Gastroesophageal sphincter (tissue), 4 donors: ENCODE results near the gene MYO5A. TPM values are rescaled to one million over a fixed set of nuclear protein-coding genes. Genes with fewer than 3 reads are reported as not detected.

Experiments
- ATAC-seq: fragments of 150-250 bp; one replicate; pipeline ENCODE4 v1.9.1; 2016; ENCODE audit warnings: mild to moderate bottlenecking, moderate library complexity
- H3K27ac ChIP-seq, 4 donors: fragments of 200-600 bp; sonication (generic) in 3 of 4; 1 replicate in 3 of 4; 2 replicates in 1 of 4; pipeline ENCODE4 v1.5.1; 2016 to 2019
- H3K27me3 ChIP-seq: fragments of 200-600 bp; sonication (generic); one replicate; pipeline ENCODE4 v1.5.1; 2019
- H3K36me3 ChIP-seq, 2 donors: fragments of 200-600 bp; sonication (generic); one replicate each; pipeline ENCODE4 v1.5.1; 2019; ENCODE audit warnings: control low read depth in 1 of 2
- H3K4me1 ChIP-seq, 3 donors: fragments of 200-600 bp; sonication (generic); 1 replicate in 2 of 3; 2 replicates in 1 of 3; pipeline ENCODE4 v1.5.1; 2016 to 2019; ENCODE audit warnings: control low read depth in 2 of 3
- H3K4me3 ChIP-seq, 2 donors: fragments of 200-600 bp; sonication (generic); one replicate each; pipeline ENCODE4 v1.5.1; 2019; ENCODE audit warnings: mild to moderate bottlenecking in 1 of 2, moderate library complexity in 1 of 2
- H3K9me3 ChIP-seq, 3 donors: fragments of 200-600 bp; sonication (generic); one replicate each; pipeline ENCODE4 v1.5.1; 2017 to 2019; ENCODE audit warnings: control low read depth in 2 of 3
- EP300 ChIP-seq: sonication (generic); formaldehyde crosslinking; IDR thresholded peaks from one replicate; pipeline ENCODE4 v1.6.1; 2017; ENCODE audit warnings: antibody characterized with exemption, mild to moderate bottlenecking
- POLR2A ChIP-seq, 2 donors: fragments of 450-650 bp; IDR thresholded peaks; one replicate each; pipeline ENCODE4 v1.6.1; 2017; ENCODE audit warnings: antibody characterized with exemption in 2 of 2, mild to moderate bottlenecking in 2 of 2, moderate library complexity in 1 of 2
- POLR2AphosphoS5 ChIP-seq: sonication (generic); formaldehyde crosslinking; IDR thresholded peaks from one replicate; pipeline ENCODE4 v1.6.1; 2017; ENCODE audit warnings: antibody characterized with exemption
- WGBS, 2 donors: methylation state at CpG; one replicate each; pipeline ENCODE4 v1.1.5; 2018; ENCODE audit warnings: low coverage in 1 of 2; 5-methylcytosine and 5-hydroxymethylcytosine counted together
- total RNA-seq, 4 donors: library from RNA; depleted of rRNA; stranded (reverse); fragments of >200 nt; gene quantifications; one replicate each; pipeline ENCODE4 v1.1.0, GENCODE V29; 2016
- TF ChIP-seq, protein P1 (sequence below), 4 experiments: fragments of 200-600 bp in 2 of 4; fragments of 450-650 bp in 2 of 4; sonication (generic) in 1 of 4; IDR thresholded peaks; one replicate each; pipeline ENCODE4 v1.5.1; 2017 to 2019; ENCODE audit warnings: antibody characterized with exemption in 4 of 4, mild to moderate bottlenecking in 2 of 4, moderate library complexity in 2 of 4

MYO5A gene
- total RNA-seq, 4 donors from 2014 or later: 24.3 to 41.9 (median 31.2) TPM

GRCh38 chr15:52344592-52344991, 184.1 kb downstream of the MYO5A start:
- Histone ChIP-seq H3K9me3 (no peaks in the 10 kb centered on the region), H3K4me1 (no peaks in the 10 kb centered on the region), H3K27ac (no peak overlapping the region), H3K27me3 (no peaks in the 10 kb centered on the region), H3K36me3 (peaks cover 0 to 54% of the 10 kb centered on the region in 2 donors), H3K4me3 (no peak overlapping the region)
- 82 to 83% methylated on average over 1 of the region's 1 CpG for WGBS, 2 donors
- ATAC-seq: no peak
- TF ChIP-seq, protein P1, sequence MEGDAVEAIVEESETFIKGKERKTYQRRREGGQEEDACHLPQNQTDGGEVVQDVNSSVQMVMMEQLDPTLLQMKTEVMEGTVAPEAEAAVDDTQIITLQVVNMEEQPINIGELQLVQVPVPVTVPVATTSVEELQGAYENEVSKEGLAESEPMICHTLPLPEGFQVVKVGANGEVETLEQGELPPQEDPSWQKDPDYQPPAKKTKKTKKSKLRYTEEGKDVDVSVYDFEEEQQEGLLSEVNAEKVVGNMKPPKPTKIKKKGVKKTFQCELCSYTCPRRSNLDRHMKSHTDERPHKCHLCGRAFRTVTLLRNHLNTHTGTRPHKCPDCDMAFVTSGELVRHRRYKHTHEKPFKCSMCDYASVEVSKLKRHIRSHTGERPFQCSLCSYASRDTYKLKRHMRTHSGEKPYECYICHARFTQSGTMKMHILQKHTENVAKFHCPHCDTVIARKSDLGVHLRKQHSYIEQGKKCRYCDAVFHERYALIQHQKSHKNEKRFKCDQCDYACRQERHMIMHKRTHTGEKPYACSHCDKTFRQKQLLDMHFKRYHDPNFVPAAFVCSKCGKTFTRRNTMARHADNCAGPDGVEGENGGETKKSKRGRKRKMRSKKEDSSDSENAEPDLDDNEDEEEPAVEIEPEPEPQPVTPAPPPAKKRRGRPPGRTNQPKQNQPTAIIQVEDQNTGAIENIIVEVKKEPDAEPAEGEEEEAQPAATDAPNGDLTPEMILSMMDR (IDR thresholded peaks at IDR 0.05): no peak
- no peak for TF ChIP-seq POLR2AphosphoS5
- TF ChIP-seq POLR2A (IDR thresholded peaks at IDR 0.05): no peak
- no peak for TF ChIP-seq EP300

- no peak overlapping the region for H3K27ac ChIP-seq
- H3K4me3 ChIP-seq: no peak overlapping the region
- no peak for TF ChIP-seq POLR2AphosphoS5
- TF ChIP-seq POLR2A (IDR thresholded peaks at IDR 0.05): no peak
- no peak for TF ChIP-seq EP300
- TF ChIP-seq, protein P1 (IDR thresholded peaks at IDR 0.05): no peak
- no peaks in the 10 kb centered on the region for H3K9me3 ChIP-seq
- no peaks in the 10 kb centered on the region for H3K27me3 ChIP-seq
- no peak for ATAC-seq
- 48 to 58% methylated on average over 3 of the region's 3 CpGs for whole genome bisulfite sequencing, 2 donors
- H3K36me3 ChIP-seq: peaks cover 0 to 49% of the 10 kb centered on the region in 2 donors
- no peaks in the 10 kb centered on the region for H3K4me1 ChIP-seq
These were observed 184.8 kb downstream of the MYO5A start for GRCh38 chr15:52343831-52344230.

- no peak for TF ChIP-seq POLR2A (IDR thresholded peaks at IDR 0.05)
- TF ChIP-seq, protein P1 (IDR thresholded peaks at IDR 0.05): no peak
- no peak for TF ChIP-seq POLR2AphosphoS5
- no peak for TF ChIP-seq EP300
- no peak overlapping the region for H3K27ac ChIP-seq
- H3K4me3 ChIP-seq: no peak overlapping the region
- 74 to 94% methylated on average over 4 to 5 of the region's 16 CpGs for WGBS, 2 donors
- H3K9me3 ChIP-seq: no peaks in the 10 kb centered on the region
- no peak for ATAC-seq
- peaks cover 0 to 11% (median 0%) of the 10 kb centered on the region in 3 donors for H3K4me1 ChIP-seq
- H3K27me3 ChIP-seq: no peaks in the 10 kb centered on the region
- peaks cover 0 to 39% of the 10 kb centered on the region in 2 donors for H3K36me3 ChIP-seq
These were observed 188.6 kb downstream of the MYO5A start for GRCh38 chr15:52340093-52340492.

DNA sequence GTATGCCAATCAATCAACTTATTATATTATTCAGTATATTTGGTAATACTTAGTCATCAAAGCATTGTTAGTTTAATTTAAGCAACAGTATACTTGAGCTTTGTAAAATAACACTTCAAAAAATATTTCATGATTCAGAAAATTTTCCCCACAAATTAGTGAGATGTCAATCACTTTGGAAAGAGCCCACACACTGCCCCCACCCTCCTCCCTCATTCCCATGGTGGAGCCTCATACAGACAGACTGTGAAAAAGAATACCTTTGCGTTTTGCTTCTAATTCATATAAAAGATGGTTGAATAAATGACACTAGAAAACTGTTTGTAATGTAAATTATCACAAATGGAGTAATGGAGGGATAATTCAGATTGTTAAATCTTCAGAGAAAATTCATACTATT, 189.8 kb downstream of the MYO5A start:
- Histone ChIP-seq H3K27ac (no peak overlapping the region), H3K27me3 (no peaks in the 10 kb centered on the region), H3K9me3 (no peaks in the 10 kb centered on the region), H3K4me1 (peaks cover 0 to 11% (median 0%) of the 10 kb centered on the region in 3 donors), H3K36me3 (peaks cover 0 to 38% of the 10 kb centered on the region in 2 donors), H3K4me3 (no peak overlapping the region)
- TF ChIP-seq, protein P1 (IDR thresholded peaks at IDR 0.05): no peak
- TF ChIP-seq EP300 (no peak), POLR2A (IDR thresholded peaks at IDR 0.05) (no peak), POLR2AphosphoS5 (no peak)
- no peak for ATAC-seq
- 89 to 100% methylated on average over 1 of the region's 1 CpG for WGBS, 2 donors

- H3K4me1 ChIP-seq: peaks cover 0 to 11% (median 0%) of the 10 kb centered on the region in 3 donors
- WGBS, 2 donors: 100% methylated on average over 2 of the region's 3 CpGs; no CpG with 5 or more reads in 1 of the 2 donors
- peaks cover 0 to 38% of the 10 kb centered on the region in 2 donors for H3K36me3 ChIP-seq
- H3K27ac ChIP-seq: no peak overlapping the region
- no peak overlapping the region for H3K4me3 ChIP-seq
- TF ChIP-seq EP300 (no peak), POLR2AphosphoS5 (no peak), POLR2A (IDR thresholded peaks at IDR 0.05) (no peak)
- TF ChIP-seq, protein P1 (IDR thresholded peaks at IDR 0.05): no peak
- H3K27me3 ChIP-seq: no peaks in the 10 kb centered on the region
- no peak for ATAC-seq
- H3K9me3 ChIP-seq: no peaks in the 10 kb centered on the region
These were observed 190.6 kb downstream of the MYO5A start for GRCh38 chr15:52338058-52338457.
